NT2/D1 (cell line): ENCODE data around the gene POR.

Experiments used
- DNase-seq: peaks from one replicate; pipeline ENCODE4 v3.0.0-alpha.2; 2011; ENCODE audit warnings: low read depth, low spot score
- H3K27me3 ChIP-seq: 2 replicates; pipeline ENCODE4 v1.6.0; 2011; ENCODE audit warnings: mild to moderate bottlenecking; ENCODE audit not compliant: insufficient read length, insufficient read depth
- H3K36me3 ChIP-seq: 2 replicates; pipeline ENCODE4 v1.6.1; 2011; ENCODE audit warnings: mild to moderate bottlenecking, low read length, mixed read lengths; ENCODE audit not compliant: insufficient read depth, insufficient read length
- H3K4me1 ChIP-seq: 2 replicates; pipeline ENCODE4 v1.5.1; 2011; ENCODE audit not compliant: insufficient read depth, insufficient read length
- H3K4me3 ChIP-seq: 2 replicates; pipeline ENCODE4 v1.5.1; 2011; ENCODE audit warnings: low read depth; ENCODE audit not compliant: insufficient read length
- H3K9ac ChIP-seq: 2 replicates; pipeline ENCODE4 v1.6.0; 2011; ENCODE audit warnings: low read depth; ENCODE audit not compliant: insufficient read length
- H3K9me3 ChIP-seq: 2 replicates; pipeline ENCODE4 v1.5.1; 2011; ENCODE audit warnings: mild to moderate bottlenecking, low read length; ENCODE audit not compliant: insufficient read depth
- SUZ12 ChIP-seq: IDR thresholded peaks from 2 replicates; pipeline ENCODE4 v1.6.1; 2011; ENCODE audit not compliant: insufficient read length, insufficient read depth; ENCODE audit errors: extremely low read depth
- YY1 ChIP-seq: IDR thresholded peaks from 2 replicates; pipeline ENCODE4 v1.6.1; 2011; ENCODE audit not compliant: insufficient read length, insufficient read depth
- ZNF274 ChIP-seq: IDR thresholded peaks from 2 replicates; pipeline ENCODE4 v1.6.1; 2011; ENCODE audit warnings: mild to moderate bottlenecking, low read depth, low read length

POR gene

DNA sequence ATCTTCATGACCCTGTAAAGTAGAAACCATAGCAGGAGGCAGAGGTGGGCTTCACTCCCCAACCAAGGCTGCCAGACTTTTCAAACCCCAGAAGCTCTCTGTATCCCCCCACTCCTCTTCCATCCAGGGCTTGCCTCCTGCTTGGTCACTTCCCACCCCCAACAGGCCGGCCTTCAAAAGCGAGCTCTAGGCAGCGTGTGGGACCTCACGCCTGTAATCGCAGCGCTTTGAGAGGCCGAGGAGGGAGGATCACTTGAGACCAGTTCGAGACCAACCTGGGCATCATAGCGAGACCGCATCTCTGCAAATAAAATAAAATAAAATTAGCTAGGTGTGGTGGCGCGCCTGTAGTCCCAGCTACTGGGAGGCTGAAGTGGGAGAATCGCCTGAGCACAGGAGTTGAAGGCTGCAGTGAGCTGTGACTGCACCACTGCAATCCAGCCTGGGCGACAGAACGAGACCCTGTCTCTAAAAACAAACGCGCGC lies 743 bp upstream of the POR start:
- TF ChIP-seq YY1 (no peak), SUZ12 (no peak), ZNF274 (no peak)
- peaks cover 5% of the 10 kb centered on the region for H3K36me3 ChIP-seq
- DNase-seq, result no peak
- no peaks in the 10 kb centered on the region for H3K9me3 ChIP-seq
- H3K9ac ChIP-seq, result peak overlapping the region; percentile 89
- H3K27me3 ChIP-seq, result no peaks in the 10 kb centered on the region
- peak overlapping the region; percentile 89 for H3K4me3 ChIP-seq
- peaks cover 4% of the 10 kb centered on the region for H3K4me1 ChIP-seq

DNA sequence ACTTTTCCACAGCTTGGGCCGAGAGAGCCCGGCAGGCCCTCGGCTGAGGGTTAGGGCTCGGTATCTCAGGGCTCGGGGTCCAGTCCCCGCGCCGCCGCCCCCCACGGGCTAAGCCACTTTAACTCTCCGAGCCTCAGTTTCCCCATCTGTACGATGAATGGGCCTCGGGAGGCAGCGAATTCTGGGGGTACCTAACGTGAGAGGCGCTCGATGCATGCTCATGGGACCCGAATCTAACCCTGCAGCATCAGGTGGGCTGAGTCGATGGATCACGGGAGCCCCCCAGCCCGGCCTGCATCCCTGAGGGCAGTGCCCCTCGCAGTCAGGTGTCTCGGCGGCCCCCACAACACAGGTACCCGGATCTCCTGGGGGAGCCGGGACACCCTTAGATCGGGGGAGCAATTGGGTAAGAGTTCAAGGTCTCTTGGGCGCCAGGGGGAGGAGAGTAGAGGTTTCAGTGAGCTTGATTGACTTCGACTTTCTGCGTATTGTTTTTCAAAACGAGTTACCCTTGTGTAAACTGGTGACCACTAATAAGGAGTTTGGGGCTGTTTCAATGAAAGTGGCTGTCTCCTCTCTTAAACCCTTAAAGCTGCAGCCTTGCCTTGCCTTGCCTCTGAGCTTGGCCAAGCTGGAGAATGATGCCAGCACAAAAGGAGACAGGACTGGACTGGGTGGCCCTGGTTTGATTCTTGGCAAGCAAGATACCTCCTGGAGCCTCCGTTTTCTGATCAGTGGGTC lies 631 bp downstream of the POR start:
- Histone ChIP-seq H3K9me3 (no peaks in the 10 kb centered on the region), H3K36me3 (peaks cover 6% of the 10 kb centered on the region), H3K27me3 (no peaks in the 10 kb centered on the region), H3K4me3 (peak overlapping the region; percentile 89), H3K9ac (peak overlapping the region; percentile 95), H3K4me1 (peaks cover 4% of the 10 kb centered on the region)
- TF ChIP-seq ZNF274 (no peak), SUZ12 (no peak), YY1 (no peak)
- no peak for DNase-seq

DNA sequence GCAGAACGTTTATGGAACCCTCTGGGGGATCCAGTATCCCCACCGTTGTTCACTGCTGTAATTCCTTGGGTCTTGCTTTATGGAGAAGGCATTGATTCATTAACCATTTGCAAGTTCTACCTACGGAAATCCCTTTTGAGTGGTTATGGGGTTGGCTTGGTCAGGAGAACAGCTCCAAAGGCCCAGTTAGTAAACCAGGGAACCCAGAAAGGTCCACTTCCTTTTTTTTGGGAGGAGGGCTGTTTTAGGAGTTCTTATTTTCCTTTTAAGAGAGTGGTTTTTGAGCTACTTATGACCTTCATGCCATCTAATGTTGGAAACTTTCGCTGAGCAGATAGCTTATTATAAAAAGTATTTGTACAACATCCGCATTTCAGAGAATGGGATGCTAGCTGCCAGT lies 1.3 kb downstream of the POR start:
- Histone ChIP-seq H3K9me3 (no peaks in the 10 kb centered on the region), H3K4me1 (peaks cover 4% of the 10 kb centered on the region), H3K4me3 (peak overlapping the region; percentile 89), H3K9ac (peak overlapping the region; percentile 95), H3K27me3 (no peaks in the 10 kb centered on the region), H3K36me3 (peaks cover 11% of the 10 kb centered on the region)
- DNase-seq, result no peak
- TF ChIP-seq SUZ12, result no peak
- no peak for TF ChIP-seq YY1
- TF ChIP-seq ZNF274, result no peak

DNA sequence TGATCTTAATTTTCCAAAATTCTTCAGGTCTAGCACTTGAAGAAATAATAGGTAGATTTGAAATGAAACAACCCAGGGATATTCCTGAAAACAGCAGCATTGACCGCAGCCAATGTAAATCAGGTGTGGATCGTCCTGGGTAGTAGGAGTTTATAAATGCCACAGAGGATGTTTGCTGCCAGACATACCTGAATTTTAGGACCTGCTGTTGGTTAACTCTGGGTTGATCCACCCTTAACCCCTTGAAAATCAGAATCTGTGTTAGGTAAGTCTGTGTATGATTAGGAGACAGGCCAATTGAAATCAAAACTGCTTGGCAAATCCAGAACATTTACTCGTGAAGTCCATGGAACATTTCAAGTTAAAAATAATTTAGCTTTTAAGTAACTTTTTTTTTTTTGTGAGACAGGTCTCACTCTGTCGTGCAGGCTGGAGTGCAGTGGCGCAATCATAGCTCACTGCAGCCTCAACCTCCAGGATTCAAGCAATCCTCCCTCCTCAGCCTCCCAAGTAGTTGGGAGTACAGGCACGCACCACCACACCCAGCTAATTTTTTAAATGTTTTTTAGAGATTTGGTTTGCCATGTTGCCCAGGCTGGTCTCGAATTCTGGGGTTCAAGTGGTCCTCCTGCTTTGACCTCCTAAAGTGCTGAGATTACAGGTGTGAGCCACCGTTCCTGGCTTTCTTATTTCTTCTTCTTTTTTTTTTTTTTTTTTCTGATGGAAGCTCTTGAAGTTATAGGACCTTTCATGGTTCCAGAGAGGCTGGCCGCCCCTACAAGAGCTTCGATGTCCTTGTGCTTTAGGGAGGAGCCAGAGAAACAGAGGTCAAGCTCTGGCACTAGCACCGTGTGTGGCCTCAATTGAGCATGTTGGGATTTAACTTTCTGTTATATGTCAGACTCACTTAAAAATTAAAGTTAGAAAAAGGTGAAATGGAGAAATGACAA lies 2.0 kb downstream of the POR start:
- H3K9ac ChIP-seq, result no peak overlapping the region
- TF ChIP-seq SUZ12 (no peak), ZNF274 (no peak), YY1 (no peak)
- H3K4me3 ChIP-seq, result no peak overlapping the region
- H3K36me3 ChIP-seq, result peaks cover 11% of the 10 kb centered on the region
- no peaks in the 10 kb centered on the region for H3K27me3 ChIP-seq
- DNase-seq, result no peak
- peaks cover 4% of the 10 kb centered on the region for H3K4me1 ChIP-seq
- no peaks in the 10 kb centered on the region for H3K9me3 ChIP-seq

DNA sequence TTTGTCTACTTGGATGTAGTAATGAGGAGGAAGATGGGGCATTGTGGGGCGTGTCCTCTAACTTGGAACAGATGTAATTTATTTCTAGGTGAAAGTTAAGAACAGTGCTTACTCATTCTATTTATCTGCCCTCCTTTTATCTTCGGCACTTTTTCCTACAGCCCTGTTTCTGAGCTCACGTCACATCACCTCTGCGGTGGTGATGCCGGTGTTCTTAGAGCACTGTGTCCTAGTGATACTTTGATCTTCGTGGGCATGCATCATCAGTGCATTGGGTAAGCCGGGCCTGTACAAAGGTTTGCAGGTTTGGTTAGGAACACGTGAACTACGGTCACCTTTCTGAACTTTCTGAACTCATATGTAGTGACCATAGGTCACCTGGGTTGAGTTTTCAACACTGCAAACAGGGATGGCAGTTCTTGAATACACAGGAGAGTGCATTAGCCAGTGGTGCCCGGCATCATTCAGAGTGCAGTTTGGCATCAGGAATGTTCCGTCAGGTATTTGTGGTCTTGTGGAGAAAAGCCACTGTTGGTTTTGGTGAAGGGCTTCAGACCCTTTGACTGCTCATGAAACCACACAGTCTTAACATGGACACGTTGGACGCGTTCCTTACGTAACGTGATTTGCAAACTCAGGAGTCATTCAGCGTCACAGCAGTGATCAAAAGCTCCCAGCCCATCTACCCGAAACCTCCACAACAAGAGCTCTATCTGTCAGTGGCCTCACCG lies 5.6 kb downstream of the POR start:
- H3K4me3 ChIP-seq, result no peak overlapping the region
- no peak for DNase-seq
- TF ChIP-seq SUZ12, result no peak
- TF ChIP-seq ZNF274, result no peak
- no peak for TF ChIP-seq YY1
- no peaks in the 10 kb centered on the region for H3K27me3 ChIP-seq
- H3K9ac ChIP-seq, result no peak overlapping the region
- peaks cover 11% of the 10 kb centered on the region for H3K36me3 ChIP-seq
- H3K4me1 ChIP-seq, result peaks cover 4% of the 10 kb centered on the region
- no peaks in the 10 kb centered on the region for H3K9me3 ChIP-seq

DNA sequence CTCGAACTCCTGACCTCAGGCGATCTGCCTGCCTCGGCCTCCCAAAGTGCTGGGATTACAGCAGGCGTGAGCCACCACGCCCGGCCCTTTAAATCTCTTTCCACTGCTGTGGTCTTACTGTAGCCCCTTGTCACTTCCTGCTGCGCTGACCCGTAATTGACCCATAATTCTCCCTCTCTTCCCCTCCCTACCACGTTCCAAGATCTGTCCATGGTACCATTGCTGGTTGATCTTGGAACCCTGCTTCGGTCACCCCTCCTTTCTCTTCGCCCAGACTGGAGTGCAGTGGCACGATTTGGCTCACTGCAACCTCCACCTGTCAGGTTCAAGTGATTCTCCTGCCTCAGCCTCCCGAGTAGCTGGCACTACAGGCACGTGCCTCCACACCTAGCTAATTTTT lies 6.5 kb downstream of the POR start:
- TF ChIP-seq SUZ12, result no peak
- TF ChIP-seq ZNF274, result no peak
- no peak for TF ChIP-seq YY1
- DNase-seq, result no peak
- H3K27me3 ChIP-seq, result no peaks in the 10 kb centered on the region
- H3K9ac ChIP-seq, result no peak overlapping the region
- no peaks in the 10 kb centered on the region for H3K9me3 ChIP-seq
- peaks cover 4% of the 10 kb centered on the region for H3K4me1 ChIP-seq
- no peak overlapping the region for H3K4me3 ChIP-seq
- peaks cover 11% of the 10 kb centered on the region for H3K36me3 ChIP-seq
